Endodermal cell (in vitro differentiated cells): Measurements from ENCODE around the gene WRAP73. TPM values are rescaled to one million over a fixed set of nuclear protein-coding genes. Genes with fewer than 3 reads are reported as not detected.
A peak's percentile ranks its signal among the peaks of the same experiment; 100 is the strongest.

Experiments used
- DNase-seq: peaks from one replicate; pipeline ENCODE4 v3.0.0-alpha.2; 2017
- H3K27ac ChIP-seq: 2 replicates; pipeline ENCODE4 v1.5.1; 2013; ENCODE audit warnings: mild to moderate bottlenecking, low read depth, low read length, moderate library complexity
- H3K27me3 ChIP-seq: 2 replicates; pipeline ENCODE4 v1.6.1; 2013; ENCODE audit warnings: mild to moderate bottlenecking, low read length, moderate library complexity; ENCODE audit not compliant: insufficient read depth, control insufficient read depth, poor library complexity, severe bottlenecking
- H3K36me3 ChIP-seq: 2 replicates; pipeline ENCODE4 v1.7.0; 2013; ENCODE audit warnings: mild to moderate bottlenecking, low read length, moderate library complexity; ENCODE audit not compliant: control insufficient read depth, insufficient read depth
- H3K4me1 ChIP-seq: one replicate; pipeline ENCODE4 v1.7.0; 2013; ENCODE audit warnings: low read length; ENCODE audit not compliant: control insufficient read depth, insufficient read depth
- H3K4me3 ChIP-seq: 2 replicates; pipeline ENCODE4 v1.5.1; 2013; ENCODE audit warnings: mild to moderate bottlenecking, low read length, moderate library complexity
- H3K9ac ChIP-seq: 2 replicates; pipeline ENCODE4 v1.6.1; 2013; ENCODE audit warnings: mild to moderate bottlenecking, low read length, moderate library complexity; ENCODE audit not compliant: poor library complexity, severe bottlenecking; ENCODE audit errors: extremely low read depth
- H3K9me3 ChIP-seq: 2 replicates; pipeline ENCODE4 v1.6.1; 2013; ENCODE audit warnings: mild to moderate bottlenecking, low read length, moderate library complexity; ENCODE audit not compliant: control insufficient read depth
- H3K27ac Mint-ChIP-seq: 2 replicates; pipeline ENCODE4 v1.8.0; 2020; ENCODE audit warnings: mixed read lengths
- H3K27me3 Mint-ChIP-seq: 2 replicates; pipeline ENCODE4 v1.8.0; 2021; ENCODE audit warnings: mild to moderate bottlenecking, mixed read lengths; ENCODE audit not compliant: insufficient read depth
- H3K36me3 Mint-ChIP-seq: 2 replicates; pipeline ENCODE4 v1.8.0; 2020; ENCODE audit warnings: low read depth, mixed read lengths
- H3K4me1 Mint-ChIP-seq: 2 replicates; pipeline ENCODE4 v1.8.0; 2020; ENCODE audit warnings: mixed read lengths
- H3K4me3 Mint-ChIP-seq: 2 replicates; pipeline ENCODE4 v1.8.0; 2020; ENCODE audit warnings: mild to moderate bottlenecking, moderate library complexity, mixed read lengths
- H3K9me3 Mint-ChIP-seq: 2 replicates; pipeline ENCODE4 v1.8.0; 2020; ENCODE audit warnings: mild to moderate bottlenecking, mixed read lengths
- CTCF ChIP-seq: fragments of 200-600 bp; sonication (generic); conservative IDR thresholded peaks from 2 replicates; pipeline ENCODE4 v1.5.0; 2021; ENCODE audit warnings: antibody characterized with exemption, mild to moderate bottlenecking
- WGBS, 2 experiments: methylation state at CpG; one replicate each; pipeline versions ENCODE4 v1.1.5 to v1.1.7; 2013; ENCODE audit warnings: missing lambda C conversion rate in 2 of 2, mixed read lengths in 1 of 2; ENCODE audit not compliant: insufficient coverage in 1 of 2, insufficient read length in 1 of 2; 5-methylcytosine and 5-hydroxymethylcytosine counted together
- total RNA-seq, 2 donors: library from RNA; stranded (reverse); fragmentation: NEBNext Ultra II Directional in 1 of 2; extraction: Animal tissue kit (Norgen Biotek cat#: 25700) in 1 of 2; gene quantifications; 2 replicates in 1 of 2; 3 replicates in 1 of 2; pipeline ENCODE4 v1.2.1, GENCODE V29; 2021

WRAP73 gene
- total RNA-seq, 2 donors from 2014 or later = 29.8 to 32.5 TPM

GRCh38 chr1:3636080-3636479 lies 13.8 kb downstream of the WRAP73 start:
- H3K4me1 ChIP-seq = no peaks in the 10 kb centered on the region
- H3K9me3 ChIP-seq = no peaks in the 10 kb centered on the region
- H3K27ac Mint-ChIP-seq = no peak overlapping the region
- H3K9ac ChIP-seq = no peak overlapping the region
- H3K4me3 ChIP-seq = no peak overlapping the region
- peaks cover 47% of the 10 kb centered on the region for H3K36me3 Mint-ChIP-seq
- peaks cover 27% of the 10 kb centered on the region for H3K36me3 ChIP-seq
- no peaks in the 10 kb centered on the region for H3K4me1 Mint-ChIP-seq
- no peak for DNase-seq
- no peaks in the 10 kb centered on the region for H3K27me3 ChIP-seq
- TF ChIP-seq CTCF = no peak
- no peaks in the 10 kb centered on the region for H3K27me3 Mint-ChIP-seq
- no peak overlapping the region for H3K27ac ChIP-seq
- H3K4me3 Mint-ChIP-seq = no peak overlapping the region
- H3K9me3 Mint-ChIP-seq = no peaks in the 10 kb centered on the region
- WGBS, 2 experiments = 93 to 96% methylated on average over 7 to 14 of the region's 14 CpGs

GRCh38 chr1:3634059-3634800 lies 15.7 kb downstream of the WRAP73 start:
- Mint-ChIP-seq H3K27ac (peak overlapping the region; percentile 10), H3K27me3 (no peaks in the 10 kb centered on the region), H3K9me3 (no peaks in the 10 kb centered on the region), H3K36me3 (peaks cover 54% of the 10 kb centered on the region), H3K4me1 (no peaks in the 10 kb centered on the region), H3K4me3 (no peak overlapping the region)
- Histone ChIP-seq H3K27me3 (no peaks in the 10 kb centered on the region), H3K9me3 (no peaks in the 10 kb centered on the region), H3K4me3 (no peak overlapping the region), H3K36me3 (peaks cover 38% of the 10 kb centered on the region), H3K4me1 (no peaks in the 10 kb centered on the region), H3K27ac (no peak overlapping the region), H3K9ac (no peak overlapping the region)
- no peak for DNase-seq
- 94 to 97% methylated on average over 22 of the region's 22 CpGs for whole genome bisulfite sequencing, 2 experiments
- TF ChIP-seq CTCF = no peak

- TF ChIP-seq CTCF = no peak
- H3K9ac ChIP-seq = no peak overlapping the region
- H3K9me3 Mint-ChIP-seq = no peaks in the 10 kb centered on the region
Measured at GRCh38 chr1:3633344-3634058, 16.4 kb downstream of the WRAP73 start.

More at GRCh38 chr1:3633344-3634058, 16.4 kb downstream of the WRAP73 start:
- no peak overlapping the region for H3K4me3 Mint-ChIP-seq
- WGBS, 2 experiments = 94 to 98% methylated on average over 26 to 28 of the region's 28 CpGs
- H3K4me1 Mint-ChIP-seq = no peaks in the 10 kb centered on the region
- H3K36me3 Mint-ChIP-seq = peaks cover 53% of the 10 kb centered on the region
- Histone ChIP-seq H3K27me3 (no peaks in the 10 kb centered on the region), H3K27ac (no peak overlapping the region), H3K4me3 (no peak overlapping the region), H3K36me3 (peaks cover 42% of the 10 kb centered on the region), H3K9me3 (no peaks in the 10 kb centered on the region), H3K4me1 (no peaks in the 10 kb centered on the region)
- H3K27me3 Mint-ChIP-seq = no peaks in the 10 kb centered on the region
- DNase-seq = no peak
- no peak overlapping the region for H3K27ac Mint-ChIP-seq
